Measurements from ENCODE around the gene CCSER1.

Gene CCSER1

DNA sequence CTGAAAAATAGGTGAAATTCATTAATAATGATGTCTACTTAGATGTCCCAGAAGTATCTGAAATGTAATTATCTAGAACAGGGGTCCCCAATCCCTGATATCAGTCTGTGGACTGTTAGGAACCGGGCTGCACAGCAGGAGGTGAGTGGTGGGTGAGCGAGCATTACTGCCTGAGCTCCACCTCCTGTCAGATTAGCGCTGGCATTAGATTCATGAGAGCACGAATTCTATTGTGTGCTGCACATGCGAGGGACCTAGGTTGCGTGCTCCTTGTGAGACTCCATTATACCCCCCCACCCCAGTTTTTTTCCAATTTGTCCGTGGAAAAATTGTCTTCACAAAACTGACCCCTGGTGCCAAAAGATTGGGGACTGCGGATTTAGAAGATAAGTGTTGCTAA lies 458.8 kb downstream of the CCSER1 start:
- DNase-seq = no peak
- H3K4me1 Mint-ChIP-seq = no peaks in the 10 kb centered on the region
- H3K27ac Mint-ChIP-seq = no peak overlapping the region
- H3K36me3 Mint-ChIP-seq (ENCODE audit: low read depth) = no peaks in the 10 kb centered on the region
- H3K9me3 Mint-ChIP-seq = peaks cover 4% of the 10 kb centered on the region
- H3K4me3 Mint-ChIP-seq = no peak overlapping the region
- TF ChIP-seq, protein P1, sequence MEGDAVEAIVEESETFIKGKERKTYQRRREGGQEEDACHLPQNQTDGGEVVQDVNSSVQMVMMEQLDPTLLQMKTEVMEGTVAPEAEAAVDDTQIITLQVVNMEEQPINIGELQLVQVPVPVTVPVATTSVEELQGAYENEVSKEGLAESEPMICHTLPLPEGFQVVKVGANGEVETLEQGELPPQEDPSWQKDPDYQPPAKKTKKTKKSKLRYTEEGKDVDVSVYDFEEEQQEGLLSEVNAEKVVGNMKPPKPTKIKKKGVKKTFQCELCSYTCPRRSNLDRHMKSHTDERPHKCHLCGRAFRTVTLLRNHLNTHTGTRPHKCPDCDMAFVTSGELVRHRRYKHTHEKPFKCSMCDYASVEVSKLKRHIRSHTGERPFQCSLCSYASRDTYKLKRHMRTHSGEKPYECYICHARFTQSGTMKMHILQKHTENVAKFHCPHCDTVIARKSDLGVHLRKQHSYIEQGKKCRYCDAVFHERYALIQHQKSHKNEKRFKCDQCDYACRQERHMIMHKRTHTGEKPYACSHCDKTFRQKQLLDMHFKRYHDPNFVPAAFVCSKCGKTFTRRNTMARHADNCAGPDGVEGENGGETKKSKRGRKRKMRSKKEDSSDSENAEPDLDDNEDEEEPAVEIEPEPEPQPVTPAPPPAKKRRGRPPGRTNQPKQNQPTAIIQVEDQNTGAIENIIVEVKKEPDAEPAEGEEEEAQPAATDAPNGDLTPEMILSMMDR (IDR thresholded peaks at IDR 0.05) = no peak
- no peaks in the 10 kb centered on the region for H3K27me3 Mint-ChIP-seq (ENCODE audit: low read depth, poor library complexity)

DNA sequence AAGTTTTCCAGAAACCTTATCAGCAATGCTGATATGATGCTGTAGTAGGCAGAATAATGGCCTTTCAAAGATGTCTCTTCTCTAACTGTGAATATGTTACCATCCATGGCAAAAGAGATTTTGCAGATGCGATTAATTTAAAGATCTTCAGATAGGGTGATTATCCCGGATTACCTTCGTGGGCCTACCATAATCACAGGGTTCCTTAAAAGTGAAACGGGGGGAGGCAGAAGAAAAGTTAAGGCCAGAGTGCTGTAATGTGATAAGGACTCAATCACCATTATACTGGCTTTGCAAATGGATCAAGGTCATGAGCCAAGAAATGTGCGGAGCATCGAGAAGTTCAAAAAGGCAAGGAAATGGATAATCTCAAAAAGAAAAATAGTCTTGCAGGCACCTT lies 459.6 kb downstream of the CCSER1 start:
- Mint-ChIP-seq H3K4me1 (no peaks in the 10 kb centered on the region), H3K27ac (no peak overlapping the region), H3K27me3 (ENCODE audit: low read depth, poor library complexity) (no peaks in the 10 kb centered on the region), H3K36me3 (ENCODE audit: low read depth) (no peaks in the 10 kb centered on the region), H3K4me3 (no peak overlapping the region), H3K9me3 (peaks cover 4% of the 10 kb centered on the region)
- TF ChIP-seq, protein P1 (IDR thresholded peaks at IDR 0.05) = no peak
- DNase-seq = no peak

DNA sequence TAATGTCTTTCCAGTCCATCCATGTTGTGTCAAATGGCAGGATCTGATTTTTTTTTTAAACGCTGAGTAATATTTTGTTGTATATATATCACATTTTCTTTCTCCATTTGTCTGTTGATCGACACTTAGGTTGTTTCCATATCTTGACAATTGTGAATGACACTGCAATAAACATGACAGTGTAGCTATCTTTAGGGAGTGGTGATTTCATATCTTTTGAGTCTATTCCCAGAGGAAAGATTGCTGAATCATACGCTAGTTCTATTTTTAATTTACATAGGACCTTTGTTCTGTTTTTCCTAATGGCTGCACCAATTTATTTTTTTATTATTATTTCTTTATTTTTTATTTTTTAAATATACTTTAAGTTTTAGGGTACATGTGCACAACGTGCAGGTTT lies 470.7 kb downstream of the CCSER1 start:
- no peak overlapping the region for H3K27ac Mint-ChIP-seq
- TF ChIP-seq, protein P1 (IDR thresholded peaks at IDR 0.05) = no peak
- H3K27me3 Mint-ChIP-seq (ENCODE audit: low read depth, poor library complexity) = no peaks in the 10 kb centered on the region
- H3K4me3 Mint-ChIP-seq = no peak overlapping the region
- DNase-seq = no peak
- H3K9me3 Mint-ChIP-seq = no peaks in the 10 kb centered on the region
- no peaks in the 10 kb centered on the region for H3K36me3 Mint-ChIP-seq (ENCODE audit: low read depth)
- H3K4me1 Mint-ChIP-seq = no peaks in the 10 kb centered on the region

DNA sequence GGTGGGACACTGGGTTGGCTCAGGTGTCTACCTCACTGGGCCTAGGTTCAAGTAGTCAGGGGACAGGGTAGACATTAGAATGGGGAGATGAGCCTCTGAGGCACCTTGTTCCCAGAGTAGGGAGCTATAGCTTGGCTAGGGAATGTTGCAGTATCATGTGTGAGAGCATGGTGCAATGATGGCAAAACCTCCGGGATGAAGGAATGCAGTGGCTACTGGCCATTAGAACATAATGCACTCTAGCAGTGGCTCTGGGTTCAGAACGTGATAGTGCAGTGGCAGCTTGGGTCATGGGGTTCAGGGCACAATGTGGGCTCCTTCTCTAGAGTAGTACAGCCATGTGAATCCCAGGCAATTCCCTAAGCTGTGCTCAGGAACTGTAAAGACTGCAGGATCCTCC lies 471.5 kb downstream of the CCSER1 start:
- Mint-ChIP-seq H3K36me3 (ENCODE audit: low read depth) (no peaks in the 10 kb centered on the region), H3K9me3 (no peaks in the 10 kb centered on the region), H3K27ac (no peak overlapping the region), H3K27me3 (ENCODE audit: low read depth, poor library complexity) (no peaks in the 10 kb centered on the region), H3K4me1 (no peaks in the 10 kb centered on the region), H3K4me3 (no peak overlapping the region)
- DNase-seq = no peak
- TF ChIP-seq, protein P1 (IDR thresholded peaks at IDR 0.05) = no peak

DNA sequence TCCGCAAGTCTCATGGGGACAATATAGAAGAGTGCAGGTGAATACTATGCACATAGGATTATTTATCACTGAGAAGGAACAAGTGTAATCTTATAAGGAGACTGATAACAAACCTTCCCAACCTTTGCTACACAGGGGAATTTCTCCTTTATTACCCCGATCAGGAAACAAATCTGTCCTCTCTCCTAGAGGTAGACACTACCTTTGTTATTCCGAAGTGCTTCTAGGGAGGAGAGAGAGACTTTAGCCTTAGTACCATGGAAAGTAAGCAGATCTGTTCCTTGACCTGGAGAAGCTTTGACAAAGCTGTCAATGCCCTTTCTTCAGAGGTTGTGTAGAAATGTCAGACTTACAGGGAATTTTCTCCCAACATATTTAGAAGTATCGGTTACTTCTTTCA lies 475.5 kb downstream of the CCSER1 start:
- Mint-ChIP-seq H3K4me1 (no peaks in the 10 kb centered on the region), H3K36me3 (ENCODE audit: low read depth) (no peaks in the 10 kb centered on the region), H3K9me3 (no peaks in the 10 kb centered on the region), H3K27me3 (ENCODE audit: low read depth, poor library complexity) (no peaks in the 10 kb centered on the region), H3K4me3 (no peak overlapping the region), H3K27ac (no peak overlapping the region)
- no peak for DNase-seq
- TF ChIP-seq, protein P1 (IDR thresholded peaks at IDR 0.05) = no peak

DNA sequence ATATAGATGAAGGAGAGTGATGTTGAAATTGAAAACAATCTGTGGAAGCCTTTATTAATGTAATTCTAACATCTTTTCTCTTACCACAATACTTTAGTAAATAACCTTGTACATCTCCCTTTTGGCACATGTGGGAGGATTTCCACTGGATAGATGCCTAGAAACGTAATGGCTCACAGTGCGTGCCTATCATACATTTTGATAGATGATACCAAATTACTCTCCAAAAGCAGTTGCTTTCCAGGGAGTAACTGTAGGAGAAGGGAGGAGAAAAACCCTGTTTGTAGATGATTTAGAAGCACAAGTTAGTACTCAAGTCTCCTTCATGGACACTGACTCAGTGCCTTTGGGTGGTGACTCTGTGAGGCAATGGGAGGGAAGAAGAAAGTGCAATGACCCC lies 476.3 kb downstream of the CCSER1 start:
- Mint-ChIP-seq H3K27ac (no peak overlapping the region), H3K27me3 (ENCODE audit: low read depth, poor library complexity) (no peaks in the 10 kb centered on the region), H3K36me3 (ENCODE audit: low read depth) (no peaks in the 10 kb centered on the region), H3K4me3 (no peak overlapping the region), H3K9me3 (no peaks in the 10 kb centered on the region), H3K4me1 (no peaks in the 10 kb centered on the region)
- TF ChIP-seq, protein P1 (IDR thresholded peaks at IDR 0.05) = no peak
- DNase-seq = no peak

Measured in nephron progenitor cell (in vitro differentiated cells).